Kidney epithelial cell (primary cell): ENCODE data around the gene PAK6. TPM values are rescaled to one million over a fixed set of nuclear protein-coding genes. Genes with fewer than 3 reads are reported as not detected.

Source experiments
- DNase-seq: peaks from one replicate; pipeline ENCODE4 v3.0.0-alpha.2; 2010; ENCODE audit warnings: low read depth
- H3K27me3 ChIP-seq: 2 replicates; pipeline ENCODE4 v1.6.0; 2011; ENCODE audit warnings: low read length; ENCODE audit not compliant: control insufficient read depth, insufficient read depth
- H3K36me3 ChIP-seq: 2 replicates; pipeline ENCODE4 v1.5.1; 2011; ENCODE audit warnings: low read length; ENCODE audit not compliant: control insufficient read depth, insufficient read depth
- H3K4me3 ChIP-seq: 2 replicates; pipeline ENCODE4 v1.5.1; 2011; ENCODE audit warnings: low read depth, mild to moderate bottlenecking, control low read depth, low read length
- total RNA-seq: library from RNA; depleted of rRNA; stranded (reverse); fragments of >200 nt; gene quantifications from 2 replicates; pipeline ENCODE4 v1.2.3, GENCODE V29; 2015
- TF ChIP-seq, protein P1 (sequence below): IDR thresholded peaks from 2 replicates; pipeline ENCODE4 v1.5.1; 2011; ENCODE audit warnings: mild to moderate bottlenecking, moderate library complexity, low read length, control low read depth, inconsistent platforms; ENCODE audit not compliant: insufficient read depth, poor library complexity, severe bottlenecking

PAK6 gene
- total RNA-seq, 1 donor from 2014 or later: 15.3 TPM

DNA sequence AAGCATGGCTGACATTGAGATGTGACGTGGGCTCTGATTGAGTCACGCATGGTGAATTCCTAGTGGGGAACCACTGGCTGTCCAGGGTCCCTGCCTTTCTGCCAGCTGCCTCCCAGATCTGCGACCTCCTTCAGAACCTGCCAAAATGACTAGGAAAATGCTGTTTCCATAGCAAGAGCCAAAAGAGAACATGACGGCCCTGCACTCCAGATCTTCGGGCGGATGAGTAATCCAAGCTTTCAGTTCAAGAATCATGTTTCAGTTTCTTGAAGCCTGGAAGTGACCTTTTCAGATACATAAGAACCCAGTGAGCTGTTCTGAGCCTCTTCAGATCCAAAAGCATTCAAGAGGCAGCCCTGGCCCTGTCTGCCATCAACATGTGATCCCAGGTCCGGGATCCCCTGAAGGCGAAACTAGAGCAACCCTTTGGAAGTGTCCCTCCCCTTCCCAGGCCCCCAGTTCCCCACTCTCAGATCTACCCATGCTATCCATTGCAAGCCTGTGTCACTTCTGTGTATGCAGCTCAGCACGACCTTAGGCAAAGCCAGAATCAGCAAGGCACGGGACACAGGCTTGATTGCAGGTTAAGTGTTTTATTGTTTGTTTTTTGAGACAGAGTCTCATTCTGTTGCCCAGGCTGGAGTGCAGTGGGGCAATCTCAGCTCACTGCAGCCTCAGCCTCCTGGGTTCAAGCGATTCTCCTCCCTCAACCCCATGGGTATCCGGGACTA is 24.3 kb downstream of the PAK6 start:
- DNase-seq: no peak
- no peaks in the 10 kb centered on the region for H3K27me3 ChIP-seq
- no peaks in the 10 kb centered on the region for H3K36me3 ChIP-seq
- H3K4me3 ChIP-seq: no peak overlapping the region
- TF ChIP-seq, protein P1, sequence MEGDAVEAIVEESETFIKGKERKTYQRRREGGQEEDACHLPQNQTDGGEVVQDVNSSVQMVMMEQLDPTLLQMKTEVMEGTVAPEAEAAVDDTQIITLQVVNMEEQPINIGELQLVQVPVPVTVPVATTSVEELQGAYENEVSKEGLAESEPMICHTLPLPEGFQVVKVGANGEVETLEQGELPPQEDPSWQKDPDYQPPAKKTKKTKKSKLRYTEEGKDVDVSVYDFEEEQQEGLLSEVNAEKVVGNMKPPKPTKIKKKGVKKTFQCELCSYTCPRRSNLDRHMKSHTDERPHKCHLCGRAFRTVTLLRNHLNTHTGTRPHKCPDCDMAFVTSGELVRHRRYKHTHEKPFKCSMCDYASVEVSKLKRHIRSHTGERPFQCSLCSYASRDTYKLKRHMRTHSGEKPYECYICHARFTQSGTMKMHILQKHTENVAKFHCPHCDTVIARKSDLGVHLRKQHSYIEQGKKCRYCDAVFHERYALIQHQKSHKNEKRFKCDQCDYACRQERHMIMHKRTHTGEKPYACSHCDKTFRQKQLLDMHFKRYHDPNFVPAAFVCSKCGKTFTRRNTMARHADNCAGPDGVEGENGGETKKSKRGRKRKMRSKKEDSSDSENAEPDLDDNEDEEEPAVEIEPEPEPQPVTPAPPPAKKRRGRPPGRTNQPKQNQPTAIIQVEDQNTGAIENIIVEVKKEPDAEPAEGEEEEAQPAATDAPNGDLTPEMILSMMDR: no peak

DNA sequence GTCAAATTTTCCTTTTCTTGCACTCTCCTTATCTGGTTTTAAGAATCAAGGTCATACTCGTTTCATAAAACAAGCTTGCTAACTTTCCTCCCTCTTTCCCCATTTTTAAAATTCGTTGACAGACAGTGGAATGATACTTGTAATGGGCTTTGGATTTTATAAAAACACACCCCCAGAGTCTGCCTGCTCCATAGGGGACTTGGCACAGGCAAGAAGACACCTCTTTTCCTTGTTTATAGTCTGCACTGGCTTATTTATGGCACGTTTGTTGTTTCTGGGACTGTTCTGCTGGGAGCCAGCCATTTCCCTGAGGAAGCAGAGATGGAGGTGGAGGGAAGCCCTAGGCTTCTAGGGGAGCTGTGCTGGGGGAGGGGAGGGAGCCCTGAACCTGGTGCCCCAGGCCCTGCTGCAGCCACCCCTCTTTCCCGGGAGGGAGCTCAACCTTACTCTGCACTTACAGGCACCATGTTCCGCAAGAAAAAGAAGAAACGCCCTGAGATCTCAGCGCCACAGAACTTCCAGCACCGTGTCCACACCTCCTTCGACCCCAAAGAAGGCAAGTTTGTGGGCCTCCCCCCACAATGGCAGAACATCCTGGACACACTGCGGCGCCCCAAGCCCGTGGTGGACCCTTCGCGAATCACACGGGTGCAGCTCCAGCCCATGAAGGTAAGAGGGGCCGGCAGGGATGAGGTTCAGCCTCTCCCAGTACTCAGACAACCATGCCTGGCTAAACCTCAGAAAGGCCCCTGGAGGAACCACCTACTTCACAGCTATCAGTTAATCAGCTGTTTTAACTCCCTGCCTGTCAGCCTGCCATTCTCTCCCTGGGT is 25.7 kb downstream of the PAK6 start:
- Histone ChIP-seq H3K27me3 (no peaks in the 10 kb centered on the region), H3K36me3 (no peaks in the 10 kb centered on the region), H3K4me3 (no peak overlapping the region)
- TF ChIP-seq, protein P1: no peak
- no peak for DNase-seq

DNA sequence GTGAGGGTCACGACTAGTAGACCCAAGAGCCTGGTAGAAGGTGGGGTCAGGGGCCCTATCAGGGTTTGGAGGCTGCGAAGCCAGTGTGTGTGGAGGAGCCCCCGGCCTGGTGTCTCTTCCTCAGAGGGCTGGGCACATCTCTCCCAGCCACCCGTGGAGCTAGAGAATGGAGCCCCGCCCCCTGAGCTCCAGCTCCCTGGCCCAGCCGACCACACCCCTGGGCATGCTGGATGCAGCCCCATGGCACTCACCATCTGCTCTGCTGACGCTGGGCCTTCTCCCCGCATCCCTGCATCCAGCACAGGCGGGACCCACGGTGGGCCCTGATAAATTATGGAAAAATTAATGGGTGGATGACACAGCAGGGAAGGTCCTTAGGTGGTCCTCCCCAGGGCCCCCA is 26.5 kb downstream of the PAK6 start:
- no peaks in the 10 kb centered on the region for H3K36me3 ChIP-seq

DNA sequence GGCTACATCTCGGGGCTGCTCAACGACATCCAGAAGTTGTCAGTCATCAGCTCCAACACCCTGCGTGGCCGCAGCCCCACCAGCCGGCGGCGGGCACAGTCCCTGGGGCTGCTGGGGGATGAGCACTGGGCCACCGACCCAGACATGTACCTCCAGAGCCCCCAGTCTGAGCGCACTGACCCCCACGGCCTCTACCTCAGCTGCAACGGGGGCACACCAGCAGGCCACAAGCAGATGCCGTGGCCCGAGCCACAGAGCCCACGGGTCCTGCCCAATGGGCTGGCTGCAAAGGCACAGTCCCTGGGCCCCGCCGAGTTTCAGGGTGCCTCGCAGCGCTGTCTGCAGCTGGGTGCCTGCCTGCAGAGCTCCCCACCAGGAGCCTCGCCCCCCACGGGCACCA is 27.0 kb downstream of the PAK6 start:
- Histone ChIP-seq H3K36me3 (no peaks in the 10 kb centered on the region), H3K27me3 (no peaks in the 10 kb centered on the region), H3K4me3 (no peak overlapping the region)
- TF ChIP-seq, protein P1: no peak
- no peak for DNase-seq

More for the DNA sequence above, 26.5 kb downstream of the PAK6 start:
- Histone ChIP-seq H3K27me3 (no peaks in the 10 kb centered on the region), H3K4me3 (no peak overlapping the region)
- no peak for DNase-seq
- TF ChIP-seq, protein P1: no peak

DNA sequence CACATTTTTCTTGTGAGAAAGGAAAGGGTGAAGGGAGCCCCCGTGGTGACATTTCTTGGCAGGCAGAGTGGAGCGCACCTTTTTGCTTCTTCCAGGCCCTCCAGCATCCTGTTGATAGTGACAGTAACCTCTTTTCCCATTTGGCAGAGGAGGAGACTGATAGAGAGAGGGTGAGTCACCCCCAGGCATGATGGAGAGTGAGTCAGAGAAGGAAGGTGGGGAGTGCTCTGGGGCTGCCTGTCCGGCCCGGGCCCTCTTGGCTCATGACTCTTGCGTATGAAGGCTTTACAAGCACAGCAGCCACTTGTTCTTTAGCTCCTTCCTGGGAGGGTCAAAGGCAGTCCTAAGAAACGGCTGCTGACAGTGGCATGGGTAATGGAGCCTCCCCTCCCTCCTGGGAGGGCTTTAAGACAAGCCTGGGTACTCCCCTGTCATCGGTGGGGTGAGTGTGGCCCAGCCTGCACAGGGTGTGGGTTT is 28.0 kb downstream of the PAK6 start:
- Histone ChIP-seq H3K36me3 (no peaks in the 10 kb centered on the region), H3K4me3 (no peak overlapping the region), H3K27me3 (no peaks in the 10 kb centered on the region)
- peak; percentile 89 for DNase-seq
- TF ChIP-seq, protein P1: no peak
